ENCODE data around the gene PLD3.
A peak's percentile ranks its signal among the peaks of the same experiment; 100 is the strongest.
"Not testable (repeated sequence)": the region's sequence is repeated elsewhere in the genome, so short reads cannot be mapped to it uniquely, and the experiment has no call there.

Gene PLD3

DNA sequence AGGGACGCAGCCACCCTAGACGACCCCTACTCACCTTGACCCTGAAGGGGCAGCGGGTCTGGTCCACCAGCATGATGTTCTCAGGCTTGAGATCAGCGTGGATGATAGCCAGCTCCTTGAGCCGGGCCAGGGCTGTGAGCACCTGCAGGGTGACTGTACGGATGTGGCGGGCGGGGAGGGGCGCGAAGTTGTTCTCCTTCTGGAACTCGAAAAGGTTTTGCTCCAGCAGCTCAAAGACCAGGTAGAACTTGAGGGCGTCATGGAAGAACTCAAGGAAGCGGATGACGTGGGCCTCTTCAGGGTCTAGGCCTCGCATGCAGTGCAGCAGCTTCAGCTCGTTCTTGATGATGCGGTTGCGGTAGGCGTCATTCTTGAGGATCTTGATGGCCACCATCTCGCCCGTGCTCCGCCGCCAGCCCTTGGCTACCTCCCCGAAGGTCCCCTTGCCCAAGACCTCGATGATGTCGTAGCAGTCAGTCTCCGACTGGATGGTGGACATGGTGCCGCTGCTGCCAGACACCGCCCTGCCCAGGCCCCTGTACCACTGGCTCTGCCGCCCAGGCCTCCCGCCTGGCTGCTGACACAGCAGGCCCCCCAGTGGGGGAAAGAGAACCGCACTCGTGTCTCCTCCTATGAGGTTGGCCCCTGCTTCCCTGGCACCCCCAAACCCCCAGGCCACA is 41.0 kb downstream of the PLD3 start:
- DNase-seq (ENCODE audit: low spot score): no peak

DNA sequence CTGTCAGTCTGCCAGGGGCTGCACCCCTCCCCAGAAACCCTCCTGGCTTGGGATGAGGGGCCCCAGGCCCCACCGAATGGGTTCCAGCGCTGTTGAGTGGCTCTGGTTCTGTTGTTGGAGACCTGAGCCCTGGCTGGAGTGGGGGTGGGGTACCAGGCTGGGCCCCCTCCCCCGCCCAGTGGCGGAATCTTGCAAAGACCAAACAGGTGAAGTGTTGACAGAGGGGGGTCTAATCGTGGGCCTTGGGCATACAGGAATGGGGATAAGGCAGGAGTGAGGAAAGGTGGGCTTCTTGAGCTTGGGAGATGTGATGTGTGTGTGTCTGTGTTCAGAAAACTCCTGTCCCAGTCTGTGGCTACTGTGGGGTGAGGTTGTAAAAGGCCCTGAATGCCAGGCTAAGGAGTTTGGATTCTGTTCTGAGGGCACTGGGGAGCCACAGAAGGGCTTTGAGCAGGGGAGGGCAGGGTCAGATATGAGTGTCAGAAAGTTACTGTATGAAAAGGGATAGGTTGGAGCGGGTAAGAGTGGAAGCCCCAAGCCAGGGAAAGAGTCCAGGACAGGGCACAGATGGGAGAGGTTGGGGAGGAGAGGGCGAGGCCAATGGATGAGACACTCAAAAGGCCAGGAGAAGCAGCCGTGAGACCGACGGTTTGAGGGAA is 41.7 kb downstream of the PLD3 start, which contains the start of gene HIPK4:
TSS of gene HIPK4 (minus strand) at position 98 of the 659 bp plus-strand sequence. CDS start 279 bp downstream, outside the sequence.
- no peak for DNase-seq (ENCODE audit: low spot score)

DNA sequence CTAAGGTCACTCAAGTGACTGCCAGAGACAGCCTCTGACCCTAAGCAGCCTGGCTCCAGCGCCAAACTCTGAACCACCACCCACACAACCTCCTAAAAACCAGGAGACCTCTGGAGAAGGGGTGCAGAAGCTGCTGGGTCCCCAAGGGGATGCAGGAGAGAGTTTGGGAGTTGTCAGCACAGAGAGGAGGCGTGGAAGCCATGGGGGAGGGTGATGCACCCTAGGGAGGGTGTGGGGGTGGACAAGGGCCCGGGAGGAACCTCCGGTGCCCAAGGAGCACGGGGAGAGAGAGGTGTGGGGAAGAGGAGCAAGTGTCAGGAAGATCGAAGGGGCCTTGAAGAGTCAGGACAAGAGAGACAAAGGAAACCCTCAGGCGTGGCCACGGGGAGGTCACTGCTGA is 43.6 kb downstream of the PLD3 start:
- DNase-seq (ENCODE audit: low spot score): no peak

DNA sequence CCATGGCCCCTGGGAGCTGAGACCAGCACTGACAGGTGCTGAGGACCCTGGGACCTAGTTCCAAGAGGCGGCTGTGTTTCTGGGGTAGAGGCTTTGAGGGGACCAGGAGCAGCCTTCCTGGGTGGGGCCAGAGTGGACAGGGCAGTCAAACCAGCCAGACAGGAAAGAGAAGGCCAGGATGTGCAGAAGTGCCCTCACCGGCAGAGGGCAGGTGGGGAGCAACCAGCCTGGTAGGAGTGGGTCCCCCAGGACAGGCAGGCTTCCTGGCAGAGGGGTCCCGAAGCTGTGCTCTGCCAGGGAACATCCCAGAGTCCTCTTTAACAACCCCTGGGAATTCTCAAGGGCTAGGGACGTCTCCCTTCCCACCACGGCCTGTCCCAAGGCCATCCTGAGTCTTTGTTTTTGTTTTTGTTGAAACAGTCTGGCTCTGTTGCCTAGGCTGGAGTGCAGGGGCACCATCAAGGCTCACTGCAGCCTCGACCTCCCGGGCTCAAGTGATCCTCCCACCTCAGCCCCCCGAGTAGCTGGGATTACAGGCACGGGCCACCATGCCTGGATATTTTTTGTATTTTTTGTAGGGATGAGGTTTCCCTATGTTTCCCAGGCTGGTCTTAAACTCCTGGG is 44.5 kb downstream of the PLD3 start:
- no peak for DNase-seq (ENCODE audit: low spot score)

DNA sequence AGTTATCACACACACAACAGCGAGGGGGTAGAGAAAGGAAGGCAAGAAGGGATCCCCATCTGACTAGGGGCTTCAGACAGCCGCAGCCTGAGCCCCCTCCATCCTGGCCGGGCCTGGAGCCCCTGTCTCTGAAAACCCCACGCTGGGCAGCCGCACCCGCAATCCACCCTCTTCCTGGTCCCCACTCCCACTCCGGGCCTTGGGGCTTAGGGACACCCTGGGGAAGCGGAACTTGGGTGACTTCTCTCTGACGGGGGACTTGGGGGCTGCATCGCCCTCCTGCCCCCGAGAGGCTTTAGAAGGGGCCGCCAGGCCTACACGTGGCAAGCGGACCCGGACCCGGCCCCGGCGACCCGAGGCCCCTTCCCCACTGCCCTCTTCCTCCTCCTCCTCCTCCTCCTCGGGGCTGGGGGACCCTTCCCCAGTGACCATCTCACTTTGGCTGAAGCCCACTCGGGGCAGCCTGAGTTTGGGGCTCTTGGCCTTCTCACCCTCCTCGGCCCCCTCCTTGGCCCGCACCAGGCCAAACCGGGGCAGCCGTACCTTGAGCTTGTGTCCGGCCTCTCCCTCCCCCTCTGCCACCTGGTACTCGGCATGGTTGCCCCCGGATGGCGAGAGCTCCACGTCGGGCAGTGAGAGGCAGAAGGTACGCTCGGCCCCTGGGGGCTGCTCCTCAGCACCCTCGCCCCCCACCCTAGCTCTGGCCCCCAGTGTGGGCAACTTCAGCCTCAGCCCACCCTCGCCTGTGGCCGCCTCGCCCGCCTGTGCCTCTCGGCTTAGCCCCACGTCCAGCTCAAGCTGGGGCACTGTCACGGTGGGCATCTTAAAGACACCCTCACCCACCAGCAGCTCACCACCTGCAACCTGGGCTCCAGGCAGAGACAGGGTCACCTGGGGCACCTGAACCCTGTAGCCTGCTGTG is 45.7 kb downstream of the PLD3 start:
- DNase-seq (ENCODE audit: low spot score): no peak

DNA sequence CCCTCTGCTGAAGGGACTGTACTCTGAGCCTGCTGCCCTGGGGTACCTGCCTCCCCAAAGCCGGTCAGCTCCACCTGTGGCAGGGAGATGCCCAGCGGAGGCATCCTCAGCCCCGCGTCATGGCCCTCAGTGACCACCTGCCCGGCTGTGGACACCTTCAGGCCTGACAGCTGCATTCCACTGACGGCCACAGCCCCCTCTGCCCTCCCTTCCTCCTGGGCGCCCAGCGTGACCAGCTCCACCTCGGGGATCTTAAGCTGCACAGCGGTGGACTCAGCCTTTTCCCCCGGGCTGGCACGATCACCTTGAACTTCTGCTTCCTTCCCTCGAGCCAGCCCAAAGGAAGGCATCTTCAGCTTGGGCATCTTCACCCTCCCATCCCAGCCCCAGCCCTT is 46.3 kb downstream of the PLD3 start:
- no peak for DNase-seq (ENCODE audit: low spot score)

DNA sequence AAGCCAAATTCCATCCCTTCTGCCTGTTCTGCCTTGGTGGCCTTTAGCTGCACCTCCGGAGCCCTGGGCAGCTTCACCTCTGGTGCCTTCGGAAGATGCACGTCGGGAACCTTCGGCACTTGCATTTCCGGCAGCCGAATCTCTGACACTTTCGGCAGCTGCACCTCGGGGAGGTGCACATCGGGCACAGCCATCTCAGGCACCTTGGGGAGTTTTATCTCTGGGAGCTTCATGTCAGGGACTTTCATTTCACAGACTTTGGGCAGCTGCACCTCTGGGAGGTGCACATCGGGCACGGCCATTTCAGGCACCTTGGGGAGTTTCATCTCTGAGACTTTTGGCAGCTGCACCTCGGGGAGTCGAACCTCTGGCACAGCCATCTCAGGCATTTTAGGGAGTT is 47.5 kb downstream of the PLD3 start:
- no peak for DNase-seq (ENCODE audit: low spot score)

DNA sequence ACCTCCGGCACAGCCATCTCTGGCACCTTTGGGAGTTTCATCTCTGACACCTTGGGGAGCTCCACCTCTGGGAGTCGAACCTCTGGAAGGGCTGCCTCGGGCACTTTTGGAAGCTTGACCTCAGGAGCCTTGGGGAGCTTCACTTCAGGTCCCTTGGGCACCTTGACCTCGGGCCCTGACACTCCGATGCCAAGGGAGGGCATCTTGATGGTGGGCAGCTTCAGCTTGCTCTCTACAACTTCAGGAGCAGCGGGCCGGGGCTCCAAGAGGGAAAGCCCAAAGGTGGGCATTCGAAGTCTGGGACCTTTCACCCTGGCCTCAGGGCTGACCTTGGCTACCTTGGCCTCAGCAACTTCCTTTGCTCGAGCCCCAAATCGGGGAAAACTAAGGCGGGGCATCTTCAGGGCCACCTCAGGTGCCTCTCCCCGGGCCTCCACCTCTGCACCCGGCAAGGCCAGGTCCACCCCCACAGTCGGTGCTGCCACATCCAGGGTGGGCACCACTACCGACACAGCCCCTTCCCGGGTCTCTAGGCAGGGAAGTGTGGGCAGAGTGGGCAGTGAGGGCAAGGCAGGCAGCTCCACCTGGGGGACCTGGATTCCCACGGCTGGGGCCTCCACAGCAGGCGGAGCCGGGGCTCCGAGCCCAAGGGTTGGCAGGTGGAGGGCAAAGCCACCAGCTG is 48.5 kb downstream of the PLD3 start:
- DNase-seq (ENCODE audit: low spot score): no peak

DNA sequence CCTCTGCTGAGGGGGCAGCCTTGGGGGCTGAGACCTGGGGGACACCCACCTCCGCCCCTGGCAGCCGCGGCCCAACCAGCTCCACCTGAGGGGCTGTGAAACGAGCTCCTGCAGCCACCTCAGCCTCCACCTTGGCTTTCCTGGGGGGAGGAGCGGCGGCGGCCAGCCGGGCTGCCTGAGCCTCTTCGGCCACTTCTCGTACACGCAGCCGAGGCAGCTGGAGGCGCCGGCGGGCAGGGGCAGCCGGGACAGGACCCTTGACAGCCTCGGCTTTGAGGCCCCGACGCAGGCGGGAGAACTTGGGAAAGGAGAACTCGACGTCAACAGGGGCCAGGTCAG is 49.0 kb downstream of the PLD3 start:
- no peak for DNase-seq (ENCODE audit: low spot score)

DNA sequence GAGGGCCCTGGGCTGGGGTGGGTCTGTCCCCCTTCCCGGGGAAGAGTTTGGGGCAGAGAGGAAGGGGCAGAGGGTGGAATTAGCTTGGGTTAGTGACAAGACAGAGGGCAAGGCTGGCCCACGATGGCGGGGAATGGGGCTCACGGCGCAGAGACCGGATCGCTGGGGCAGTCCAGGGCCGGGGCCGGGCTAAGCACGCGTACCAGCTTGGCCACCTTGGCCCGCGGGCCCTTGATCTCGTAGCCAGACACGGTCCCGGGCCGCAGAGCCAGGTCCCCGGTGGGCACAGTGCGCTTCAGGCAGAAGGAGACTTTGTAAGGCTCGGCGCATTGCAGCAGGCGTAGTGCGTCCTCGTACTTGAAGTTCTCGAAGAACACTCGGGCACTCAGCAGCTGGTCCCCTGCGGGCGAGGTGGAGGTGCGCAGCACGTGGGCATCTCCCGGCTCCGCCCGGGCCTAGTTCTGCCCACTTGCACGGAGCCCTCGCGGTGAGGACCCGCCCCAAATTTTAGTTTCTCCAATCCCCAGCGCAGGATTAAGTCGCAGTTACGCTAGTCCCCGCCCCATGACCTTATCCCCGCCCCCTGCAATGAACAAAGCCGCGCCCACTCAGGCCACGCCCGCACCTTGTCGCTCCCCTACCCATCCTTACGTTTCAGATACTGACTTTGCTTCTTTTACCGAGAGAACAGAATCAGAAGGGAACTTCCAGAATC is 50.1 kb downstream of the PLD3 start:
- no peak for DNase-seq (ENCODE audit: low spot score)

DNA sequence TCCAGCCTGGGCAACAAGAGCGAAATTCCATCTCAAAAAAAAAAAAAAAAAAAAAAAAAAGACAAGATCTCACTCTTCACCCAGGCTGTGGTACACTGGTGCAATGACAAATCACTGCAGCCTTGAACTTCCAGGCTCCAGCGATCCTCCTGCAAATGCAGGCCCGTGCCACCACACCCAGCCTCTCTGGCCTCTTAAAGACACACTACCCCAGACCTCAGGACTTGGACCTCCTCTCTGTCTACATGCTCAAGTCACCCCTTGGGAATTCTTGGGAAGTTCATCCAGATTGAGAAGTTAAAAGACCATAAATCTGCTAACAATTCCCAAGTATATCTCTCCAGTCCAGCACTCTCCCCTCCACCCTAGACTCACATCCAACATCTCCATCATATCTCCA is 52.1 kb downstream of the PLD3 start:
- DNase-seq (ENCODE audit: low spot score): no peak

DNA sequence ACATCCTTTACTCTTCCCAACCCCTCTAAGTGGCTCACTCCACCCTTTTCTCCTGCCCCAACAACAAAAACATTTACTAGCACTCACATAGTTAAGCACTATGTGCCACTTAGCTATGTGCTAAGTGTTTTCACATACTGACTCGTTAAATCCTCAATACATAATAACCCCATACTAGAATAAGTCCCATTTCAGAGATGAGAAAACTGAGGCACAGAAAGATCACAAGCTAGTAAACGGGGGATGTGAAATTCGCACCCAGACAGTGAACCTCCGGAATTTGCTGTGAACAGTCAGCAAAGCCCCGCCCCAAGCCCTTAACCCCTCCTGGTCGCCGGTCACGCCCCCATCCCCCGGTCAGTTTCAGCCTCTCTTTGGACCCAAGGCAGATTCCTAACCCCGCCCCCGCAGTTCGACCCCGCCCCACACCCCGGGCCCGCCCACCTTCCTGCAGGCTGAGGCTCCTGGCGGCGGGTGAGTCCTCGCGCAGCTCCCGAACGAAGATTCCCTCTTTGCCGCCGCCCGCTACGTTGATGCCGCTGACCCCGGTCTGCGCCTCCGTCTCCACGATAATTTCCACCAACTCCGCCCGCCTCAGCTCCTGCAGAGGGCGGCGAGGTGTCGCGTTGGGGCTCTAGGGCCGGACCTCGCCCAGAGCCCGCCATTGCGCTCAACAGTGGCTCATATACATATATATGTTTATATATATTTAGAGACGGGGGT is 54.9 kb downstream of the PLD3 start:
- peak; percentile 37 for DNase-seq (ENCODE audit: low spot score)

DNA sequence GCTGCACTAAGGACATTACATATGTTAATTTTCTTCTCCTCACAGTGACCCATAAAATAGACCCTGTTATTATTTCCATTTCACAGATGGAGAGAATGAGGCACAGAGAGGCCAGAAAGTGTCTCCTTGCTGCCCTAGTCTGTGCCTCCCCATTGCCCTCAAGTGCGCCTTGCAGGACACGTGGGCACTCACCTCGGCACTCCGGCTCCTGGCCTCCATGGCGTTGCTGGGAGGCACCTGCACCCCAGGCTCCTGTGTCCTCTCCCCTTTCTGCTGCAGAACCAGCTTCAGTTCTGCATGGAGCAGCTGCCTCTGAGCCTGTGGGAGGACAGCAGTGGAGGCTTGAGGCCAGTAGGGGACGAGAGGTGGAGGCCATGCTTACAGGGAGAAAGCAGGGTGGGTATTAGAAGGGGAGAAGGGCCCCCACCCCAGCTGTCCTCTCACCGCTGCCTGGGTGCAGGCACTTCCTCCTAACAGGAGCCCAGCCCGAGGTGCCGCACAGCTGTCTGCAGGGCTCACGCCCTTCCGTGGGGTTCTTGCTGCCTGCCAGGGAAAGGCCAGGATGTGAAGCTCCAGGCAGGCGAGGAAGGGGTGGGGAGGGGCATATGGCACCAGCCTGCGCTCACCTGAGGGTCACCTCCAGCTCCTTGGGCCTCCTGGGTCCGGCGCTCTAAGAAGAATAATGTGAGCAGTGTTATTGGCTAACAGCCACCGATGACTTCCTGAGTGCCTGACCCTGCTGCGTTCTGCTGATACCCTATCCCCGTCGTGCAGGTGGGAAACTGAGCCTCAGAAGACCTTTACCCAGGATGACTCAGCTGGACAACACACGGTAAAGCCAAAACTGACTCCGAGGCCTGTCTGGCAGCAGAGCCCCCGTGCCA is 59.5 kb downstream of the PLD3 start:
- DNase-seq (ENCODE audit: low spot score): no peak

DNA sequence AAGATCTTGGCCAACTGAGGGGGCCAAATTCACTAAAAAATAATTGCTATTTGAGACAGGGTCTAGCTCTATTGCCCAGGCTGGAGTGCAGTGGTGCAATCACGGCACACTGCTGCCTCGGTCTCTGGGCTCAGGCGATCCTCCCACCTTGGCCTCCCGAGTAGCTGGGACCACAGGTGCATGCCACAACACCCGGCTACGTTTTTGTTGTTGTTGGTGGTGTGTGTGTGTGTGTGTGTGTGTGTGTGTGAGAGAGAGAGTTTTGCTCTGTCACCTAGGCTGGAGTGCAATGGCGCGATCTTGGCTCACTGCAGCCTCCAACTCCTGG is 60.1 kb downstream of the PLD3 start:
- DNase-seq (ENCODE audit: low spot score): not testable (repeated sequence)

DNA sequence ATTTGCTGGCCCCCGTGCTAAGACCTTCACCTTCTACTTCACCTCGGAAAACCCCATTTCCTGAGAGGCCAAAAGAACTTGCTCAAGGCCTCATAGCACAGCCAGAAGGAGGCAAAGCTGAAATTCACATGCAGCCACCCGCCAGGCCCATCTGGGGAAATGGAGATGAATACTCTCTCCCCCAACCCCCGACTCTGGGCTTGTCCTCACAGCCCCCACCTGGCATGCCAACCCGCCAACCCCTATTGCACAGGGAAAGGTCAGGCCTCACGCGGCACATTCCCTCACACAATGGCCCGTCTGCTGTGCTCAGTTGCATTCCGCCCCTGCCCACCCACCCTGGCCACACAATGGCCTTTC is 61.5 kb downstream of the PLD3 start:
- DNase-seq (ENCODE audit: low spot score): no peak

DNA sequence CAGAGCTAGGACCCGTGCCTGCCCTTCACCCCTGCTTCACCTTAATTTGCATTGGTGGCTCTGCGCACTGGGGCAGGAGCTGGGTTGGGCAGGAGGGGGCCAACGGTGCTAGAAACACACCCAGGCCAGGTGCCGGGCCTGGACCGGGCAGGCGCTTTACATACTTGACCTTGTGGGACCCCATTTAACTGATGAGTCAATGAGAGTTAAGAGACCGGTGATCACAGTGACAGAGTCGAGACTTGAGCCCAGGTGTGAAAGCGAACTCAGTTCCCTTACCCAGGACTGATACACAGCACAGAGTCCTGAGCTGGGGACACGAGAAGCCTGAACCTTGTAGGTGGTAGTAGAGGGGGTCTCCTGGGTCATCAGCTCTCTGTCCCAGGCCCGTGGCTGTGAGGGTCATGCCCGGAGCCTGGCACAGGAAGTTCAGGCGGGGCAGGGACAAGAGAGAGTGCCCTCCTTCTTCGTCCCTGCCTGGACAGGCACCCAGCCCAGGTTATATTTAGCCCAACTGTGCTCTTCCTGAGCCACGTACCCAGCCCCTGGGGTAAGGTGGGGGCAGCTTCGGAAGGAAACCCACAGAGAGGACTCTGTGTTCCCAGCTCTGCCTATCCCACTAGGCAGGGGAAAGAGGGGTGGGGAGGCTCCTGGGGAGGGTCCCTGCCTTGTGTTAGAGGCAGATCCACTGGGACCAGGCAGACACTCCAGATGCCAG is 62.8 kb downstream of the PLD3 start:
- DNase-seq (ENCODE audit: low spot score): no peak

DNA sequence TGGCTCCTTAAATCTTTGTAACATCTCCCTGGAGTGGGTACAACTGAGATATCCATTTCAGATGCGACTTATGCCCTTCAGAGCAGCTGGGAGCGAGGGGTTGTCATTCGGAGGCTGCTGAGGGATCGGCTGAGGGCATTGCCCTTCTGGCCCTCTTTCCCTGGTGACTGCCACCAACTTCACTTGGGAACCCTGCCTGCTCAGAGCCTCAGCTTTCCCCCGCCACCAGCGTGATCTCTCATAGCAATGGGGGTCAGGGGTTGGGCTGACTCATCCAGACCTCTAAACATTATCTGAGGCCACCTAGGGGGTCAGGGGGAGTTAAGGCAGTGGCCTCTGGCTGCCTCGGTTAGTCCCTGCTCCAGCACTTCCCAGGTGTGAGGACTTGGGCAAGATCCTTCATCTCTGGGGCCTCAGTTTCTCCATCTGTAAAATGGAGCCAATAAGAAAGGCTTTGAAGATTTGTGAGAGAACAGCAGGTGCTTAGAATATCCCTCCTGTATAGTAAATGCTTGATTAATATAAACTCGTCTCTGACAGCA is 63.5 kb downstream of the PLD3 start:
- no peak for DNase-seq (ENCODE audit: low spot score)

DNA sequence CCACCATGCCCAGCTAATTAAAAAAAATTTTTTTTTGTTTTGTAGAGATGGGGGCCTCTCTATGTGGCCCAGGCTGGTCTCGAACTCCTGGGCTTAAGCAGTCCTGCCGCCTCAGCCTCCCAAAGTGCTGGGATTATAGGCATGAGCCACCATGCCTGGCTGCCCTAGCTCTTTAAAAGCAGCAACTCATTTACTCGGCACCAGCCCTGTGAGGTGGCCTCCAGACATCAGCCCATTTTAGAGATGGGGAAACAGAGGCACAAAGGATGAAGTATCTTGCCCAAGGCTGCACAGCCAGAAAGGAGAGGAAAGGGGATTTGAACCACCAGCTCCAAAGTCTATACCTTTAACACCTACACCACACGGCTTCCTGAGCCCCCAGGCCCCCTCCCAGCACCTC is 64.4 kb downstream of the PLD3 start:
- no peak for DNase-seq (ENCODE audit: low spot score)
